Esophagus muscularis mucosa (tissue), 4 donors: ENCODE measurements around the gene MAP2.

Source experiments
- EP300 ChIP-seq: sonication (generic); formaldehyde crosslinking; IDR thresholded peaks from one replicate; pipeline ENCODE4 v1.6.1; 2017; ENCODE audit warnings: antibody characterized with exemption
- POLR2A ChIP-seq: fragments of 450-650 bp; IDR thresholded peaks from one replicate; pipeline ENCODE4 v1.6.1; 2017; ENCODE audit warnings: antibody characterized with exemption, moderate library complexity, mild to moderate bottlenecking, low read depth
- POLR2AphosphoS5 ChIP-seq, 2 donors: sonication (generic); formaldehyde crosslinking; IDR thresholded peaks; one replicate each; pipeline ENCODE4 v1.6.1; 2017; ENCODE audit warnings: antibody characterized with exemption in 2 of 2
- TF ChIP-seq, protein P1 (sequence below), 3 experiments: fragments of 200-600 bp in 2 of 3; fragments of 450-650 bp in 1 of 3; sonication (generic) in 2 of 3; IDR thresholded peaks; one replicate each; pipeline ENCODE4 v1.5.1; 2017 to 2019; ENCODE audit warnings: antibody characterized with exemption in 3 of 3, mild to moderate bottlenecking in 2 of 3, moderate library complexity in 1 of 3

DNA sequence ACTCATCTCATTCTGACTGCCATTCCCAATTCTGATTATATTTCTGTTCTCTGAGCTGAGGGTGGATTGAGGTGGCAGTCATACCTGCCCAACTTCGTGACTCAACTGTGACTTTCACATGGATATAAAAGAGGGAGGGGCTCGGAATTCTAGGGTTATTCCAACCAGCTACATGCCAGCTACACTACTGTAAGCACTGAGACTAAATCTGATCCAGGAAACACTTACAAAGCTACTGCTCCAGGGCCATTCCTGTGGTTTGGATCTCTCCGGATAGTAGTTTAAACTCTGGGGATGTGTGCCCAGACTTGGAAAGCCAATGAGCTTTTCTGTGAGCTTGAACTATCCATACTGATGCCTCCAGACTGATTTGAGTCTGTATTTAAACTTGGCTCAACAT, 7.9 kb downstream of the MAP2 start:
- no peak for TF ChIP-seq POLR2A
- TF ChIP-seq EP300 = no peak
- TF ChIP-seq, protein P1, sequence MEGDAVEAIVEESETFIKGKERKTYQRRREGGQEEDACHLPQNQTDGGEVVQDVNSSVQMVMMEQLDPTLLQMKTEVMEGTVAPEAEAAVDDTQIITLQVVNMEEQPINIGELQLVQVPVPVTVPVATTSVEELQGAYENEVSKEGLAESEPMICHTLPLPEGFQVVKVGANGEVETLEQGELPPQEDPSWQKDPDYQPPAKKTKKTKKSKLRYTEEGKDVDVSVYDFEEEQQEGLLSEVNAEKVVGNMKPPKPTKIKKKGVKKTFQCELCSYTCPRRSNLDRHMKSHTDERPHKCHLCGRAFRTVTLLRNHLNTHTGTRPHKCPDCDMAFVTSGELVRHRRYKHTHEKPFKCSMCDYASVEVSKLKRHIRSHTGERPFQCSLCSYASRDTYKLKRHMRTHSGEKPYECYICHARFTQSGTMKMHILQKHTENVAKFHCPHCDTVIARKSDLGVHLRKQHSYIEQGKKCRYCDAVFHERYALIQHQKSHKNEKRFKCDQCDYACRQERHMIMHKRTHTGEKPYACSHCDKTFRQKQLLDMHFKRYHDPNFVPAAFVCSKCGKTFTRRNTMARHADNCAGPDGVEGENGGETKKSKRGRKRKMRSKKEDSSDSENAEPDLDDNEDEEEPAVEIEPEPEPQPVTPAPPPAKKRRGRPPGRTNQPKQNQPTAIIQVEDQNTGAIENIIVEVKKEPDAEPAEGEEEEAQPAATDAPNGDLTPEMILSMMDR (IDR thresholded peaks at IDR 0.05) = no peak
- TF ChIP-seq POLR2AphosphoS5 (IDR thresholded peaks at IDR 0.05) = no peak
